ENCODE results near the gene PTPN3.

PTPN3 gene

DNA sequence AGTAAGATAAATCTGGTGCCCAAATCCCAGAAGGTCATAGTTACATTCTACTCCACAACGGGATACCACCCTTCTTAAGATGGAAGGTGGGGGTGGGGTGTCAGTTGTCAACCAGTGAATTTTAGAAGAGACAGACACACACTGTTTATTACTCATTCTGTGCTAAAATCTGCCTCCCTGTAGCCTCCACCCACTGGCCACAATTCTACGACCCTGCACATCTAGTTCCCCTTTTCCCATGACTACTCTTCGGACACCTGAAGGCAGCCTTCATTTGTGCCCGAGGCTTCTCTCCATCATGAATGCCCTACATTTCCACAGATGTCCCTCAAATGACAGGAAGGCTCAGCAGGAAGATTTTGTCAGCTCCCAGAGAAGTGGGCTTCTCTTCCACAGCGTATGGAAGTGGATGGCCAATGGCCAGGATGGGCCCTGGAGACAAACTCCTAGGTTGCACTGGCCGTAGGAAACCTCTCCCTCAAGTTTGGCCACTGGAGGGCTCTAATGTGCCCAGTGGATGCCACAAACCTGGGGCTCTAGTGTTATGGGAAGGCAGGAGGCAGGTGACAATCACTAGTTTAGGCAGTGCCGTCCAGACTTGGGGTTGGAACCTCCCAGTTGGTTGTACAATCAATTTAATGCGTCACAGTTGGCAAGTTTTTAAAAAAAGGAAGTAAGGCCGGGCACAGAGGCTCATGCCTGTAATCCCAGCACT lies 46.6 kb downstream of the PTPN3 start:
- no peak for DNase-seq (ENCODE audit: low read depth)

DNA sequence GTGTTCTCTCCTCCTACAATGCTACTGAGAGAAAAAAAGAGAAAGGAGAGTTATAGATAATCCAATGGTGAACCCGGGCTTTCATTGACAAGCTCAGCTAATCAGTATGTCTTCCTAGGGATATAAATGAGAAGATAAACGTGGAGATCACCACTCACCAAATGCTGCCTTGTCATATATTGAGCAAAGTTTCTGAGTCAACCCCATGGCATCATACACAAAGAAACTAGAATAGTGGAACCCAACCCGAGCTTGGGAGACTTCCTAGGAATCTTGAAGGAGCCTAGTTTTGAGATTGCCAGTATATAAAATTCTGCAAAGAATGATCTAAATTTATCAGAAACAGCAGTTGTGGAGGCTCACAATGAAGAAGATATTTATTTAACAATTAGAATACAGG lies 47.8 kb downstream of the PTPN3 start:
- no peak for DNase-seq (ENCODE audit: low read depth)

DNA sequence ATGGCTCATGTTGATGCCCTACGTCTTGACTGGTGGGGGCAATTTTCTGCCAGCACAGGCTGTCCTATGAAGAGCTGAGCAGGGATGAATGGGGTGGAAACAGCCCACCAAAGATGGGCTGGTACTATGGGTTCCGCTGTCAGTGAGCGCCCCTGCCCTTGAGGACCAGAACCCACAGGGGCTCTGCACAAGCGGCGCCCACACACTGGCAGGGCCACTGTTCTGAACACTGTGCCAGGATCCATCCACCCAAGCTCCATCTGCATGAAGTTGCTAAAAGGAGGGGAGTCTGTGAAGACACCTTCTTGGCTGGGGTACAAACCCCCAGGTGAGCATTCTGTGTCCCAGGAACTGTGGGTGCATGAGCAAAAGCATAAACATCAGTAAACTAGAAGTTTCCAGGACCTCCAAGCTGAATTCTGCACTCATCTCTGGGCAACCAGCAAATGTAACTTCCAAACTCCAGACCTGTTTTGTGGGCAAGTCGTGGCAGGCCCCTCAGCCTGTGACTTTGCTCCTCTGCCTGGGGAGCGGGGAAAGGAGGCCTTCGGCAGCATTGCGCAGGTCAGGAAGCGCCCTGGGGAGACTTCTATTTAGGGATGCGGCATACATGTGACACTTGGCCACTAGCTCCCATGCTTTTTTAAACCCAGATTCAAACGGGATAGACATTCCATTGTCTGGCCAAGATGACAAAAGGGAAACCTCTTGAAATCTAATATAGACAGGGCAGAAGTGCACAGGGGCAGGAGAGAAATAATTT lies 48.9 kb downstream of the PTPN3 start:
- no peak for DNase-seq (ENCODE audit: low read depth)

DNA sequence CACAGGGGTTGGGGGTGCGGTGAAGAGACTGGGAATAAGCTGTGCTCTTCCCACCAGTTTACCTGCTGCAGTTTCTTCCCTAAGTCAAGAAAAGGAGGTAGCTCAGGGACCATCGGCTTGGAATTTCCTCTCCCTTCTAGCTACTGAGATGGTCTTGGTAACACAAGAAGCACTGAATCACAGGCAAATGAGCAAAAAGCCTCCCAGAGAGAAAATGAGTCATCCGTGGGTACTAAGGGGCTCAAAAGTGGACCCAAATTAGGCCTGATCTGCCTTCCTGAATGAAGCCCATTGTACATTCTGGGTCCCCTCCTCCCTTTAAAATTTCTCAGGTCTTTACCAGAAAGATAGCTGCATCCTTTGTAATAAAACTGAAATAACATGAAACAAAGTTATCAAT lies 49.9 kb downstream of the PTPN3 start:
- no peak for DNase-seq (ENCODE audit: low read depth)

DNA sequence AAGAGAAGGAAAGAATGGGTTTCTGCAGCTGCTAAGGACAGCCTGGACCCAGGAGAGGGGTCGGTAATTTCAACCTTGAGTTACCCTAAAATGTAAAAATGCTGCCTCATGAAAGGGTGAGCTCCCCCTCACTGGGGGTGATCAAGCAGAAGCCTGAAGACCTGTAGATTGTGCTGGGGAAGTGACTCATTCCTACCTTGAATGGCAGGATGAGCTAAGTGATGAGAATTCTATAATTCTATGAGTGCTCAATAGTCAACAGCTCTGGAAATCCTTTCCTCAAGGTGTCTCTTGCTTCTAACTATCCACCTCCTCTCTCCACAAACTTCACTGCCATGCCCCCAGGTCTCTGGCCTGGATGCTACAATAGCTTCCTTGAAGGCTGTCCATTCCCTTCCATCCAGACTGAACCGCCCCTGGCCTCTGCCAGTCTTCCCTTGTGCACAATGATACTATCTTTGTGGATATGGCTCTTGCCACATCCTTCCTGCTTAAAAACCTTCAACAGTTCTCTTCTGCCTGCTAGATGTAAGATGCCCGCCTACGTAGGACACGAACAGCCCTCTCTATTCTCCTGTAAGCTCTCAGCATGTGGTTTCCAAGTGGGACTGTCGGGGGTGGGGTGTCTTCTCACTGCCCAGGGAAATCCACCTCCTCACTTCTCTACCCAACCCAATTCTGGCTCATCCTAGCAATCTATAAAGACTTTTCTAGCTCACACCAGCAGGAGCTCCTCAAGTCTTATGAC lies 50.6 kb downstream of the PTPN3 start:
- DNase-seq (ENCODE audit: low read depth), result no peak

DNA sequence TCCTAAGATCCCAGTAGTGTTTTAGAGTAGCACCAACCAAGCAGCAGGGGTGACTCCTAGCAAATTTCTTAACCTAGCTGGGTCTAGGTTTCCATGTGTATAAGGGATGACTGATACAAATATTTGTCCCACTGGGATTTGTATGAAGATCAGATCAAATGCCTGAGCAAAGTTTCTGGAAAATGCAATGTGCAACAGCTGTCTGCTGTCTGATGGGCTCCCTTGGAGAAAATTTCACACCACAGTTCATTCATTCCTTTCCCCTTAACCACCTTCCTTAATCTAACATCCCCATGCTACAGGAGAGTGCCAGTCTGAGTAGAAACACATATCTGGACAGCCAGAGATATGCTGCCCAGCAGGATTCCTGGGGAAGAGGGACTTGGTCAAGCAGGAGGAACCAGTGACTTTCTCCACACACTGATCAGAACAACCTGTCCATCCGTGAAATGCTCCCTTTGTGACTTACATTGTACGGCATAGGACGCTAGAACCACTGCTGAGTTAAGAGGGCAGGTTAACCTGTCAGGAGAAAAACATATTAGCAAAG lies 53.3 kb downstream of the PTPN3 start:
- DNase-seq (ENCODE audit: low read depth), result no peak

DNA sequence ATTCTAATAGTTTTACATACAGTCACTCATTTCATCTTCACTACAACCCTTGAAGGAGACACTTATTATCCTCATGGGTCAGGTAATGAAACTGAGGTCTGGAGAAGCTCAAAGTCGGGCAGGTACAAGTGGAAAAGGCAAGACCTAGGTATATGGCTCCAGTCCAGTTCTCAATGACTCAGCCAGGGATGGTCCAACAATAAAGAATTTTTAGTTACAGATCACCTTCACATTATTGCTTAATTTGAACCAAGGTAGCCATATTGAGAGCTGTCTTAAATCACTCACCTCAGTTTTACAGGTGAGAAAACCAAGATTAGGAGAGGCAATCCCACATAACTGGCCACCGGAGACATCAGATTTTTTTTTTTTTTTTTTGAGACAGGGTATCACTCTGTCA lies 55.4 kb downstream of the PTPN3 start:
- DNase-seq (ENCODE audit: low read depth), result no peak

DNA sequence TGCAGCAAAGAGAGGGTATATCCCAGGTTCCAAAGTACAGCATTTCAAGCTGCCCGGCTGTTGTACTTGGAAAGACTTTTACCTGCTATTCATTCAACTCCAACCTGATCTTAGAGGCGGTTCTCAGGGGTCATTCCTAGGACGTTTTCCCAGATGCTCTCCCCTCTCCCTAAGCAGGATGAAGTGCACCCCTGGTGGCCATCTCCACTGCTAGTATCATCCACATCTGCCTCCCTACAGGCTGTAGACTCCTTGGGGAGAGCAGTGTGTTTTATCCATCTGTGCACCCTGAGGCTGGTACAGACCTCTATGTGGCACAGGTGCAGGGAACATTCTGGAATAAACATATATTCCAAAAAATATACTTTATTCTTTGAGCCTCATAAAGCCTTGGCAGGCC lies 56.8 kb downstream of the PTPN3 start:
- DNase-seq (ENCODE audit: low read depth), result no peak

DNA sequence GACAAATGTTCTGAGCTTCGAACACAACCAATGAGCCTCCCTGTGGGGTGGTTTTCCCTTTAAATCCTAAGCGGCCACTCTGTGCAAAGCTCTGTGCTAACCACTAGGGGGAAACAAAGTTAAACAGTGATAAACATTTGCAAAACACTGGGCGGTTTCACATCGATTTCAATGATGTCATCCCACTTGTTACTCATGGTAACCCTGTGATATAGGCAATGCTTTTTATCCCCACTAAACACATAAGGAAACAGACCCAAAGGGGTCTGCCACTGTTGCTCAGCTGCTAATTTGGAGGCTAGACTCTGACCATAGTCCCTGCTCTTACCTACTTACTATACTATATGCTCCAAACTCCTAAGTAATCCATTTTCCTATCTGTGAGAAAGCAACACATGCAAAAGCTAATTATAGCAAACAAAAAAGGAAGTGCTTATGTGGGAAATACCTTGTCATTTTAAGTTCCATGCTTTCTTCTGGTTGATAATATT lies 57.3 kb downstream of the PTPN3 start:
- no peak for DNase-seq (ENCODE audit: low read depth)

DNA sequence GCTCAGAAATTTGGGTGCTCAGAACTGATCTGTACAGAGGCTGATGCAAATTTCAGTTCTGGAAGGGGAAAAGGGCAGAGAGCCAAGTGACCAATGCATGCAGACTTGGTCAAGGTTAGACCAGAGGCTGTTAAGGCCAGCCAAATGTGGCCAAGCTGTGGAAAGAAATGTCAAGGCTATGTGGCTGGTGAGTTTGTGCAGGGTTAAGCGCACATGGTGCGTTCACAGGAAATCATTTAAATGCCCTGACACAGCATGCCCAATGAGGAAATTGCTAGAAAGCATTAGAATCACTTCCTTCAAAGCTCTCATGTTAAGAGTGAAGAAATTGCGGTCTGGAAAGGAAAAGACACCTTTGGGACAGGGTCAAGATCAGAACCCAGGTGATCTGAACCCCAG lies 58.0 kb downstream of the PTPN3 start:
- DNase-seq (ENCODE audit: low read depth), result no peak

DNA sequence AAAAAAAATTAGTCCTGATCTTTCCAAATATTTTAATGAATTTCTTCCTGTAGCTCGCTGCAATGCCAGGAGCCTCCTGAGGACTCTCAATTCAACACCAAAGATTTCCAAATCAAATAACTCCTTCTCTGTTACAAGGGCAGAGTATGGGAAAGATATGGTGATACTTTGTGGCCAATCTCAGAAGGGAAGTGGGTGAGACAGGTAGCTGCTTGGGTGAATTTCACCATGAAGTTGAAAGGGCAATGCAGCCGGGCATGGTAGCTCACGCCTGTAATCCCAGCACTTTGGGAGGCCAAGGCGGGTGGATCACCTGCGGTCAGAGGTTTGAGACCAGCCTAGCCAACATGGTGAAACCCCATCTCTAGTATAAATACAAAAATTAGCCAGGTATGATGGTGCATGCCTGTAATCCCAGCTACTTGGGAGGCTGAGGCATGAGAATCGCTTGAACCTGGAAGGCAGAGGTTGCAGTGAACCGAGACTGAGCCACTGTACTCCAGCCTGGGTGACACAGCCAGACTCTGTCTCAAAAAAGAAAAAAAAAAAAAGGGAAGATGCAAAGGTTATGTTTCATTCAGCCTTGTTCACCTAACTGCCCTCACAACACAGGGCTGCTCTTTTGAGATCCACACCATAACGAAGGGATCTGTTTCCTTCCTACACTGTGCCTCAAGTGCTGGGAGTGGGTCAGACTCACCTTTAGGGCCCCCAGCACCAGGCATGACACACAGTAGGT lies 58.6 kb downstream of the PTPN3 start:
- no peak for DNase-seq (ENCODE audit: low read depth)

DNA sequence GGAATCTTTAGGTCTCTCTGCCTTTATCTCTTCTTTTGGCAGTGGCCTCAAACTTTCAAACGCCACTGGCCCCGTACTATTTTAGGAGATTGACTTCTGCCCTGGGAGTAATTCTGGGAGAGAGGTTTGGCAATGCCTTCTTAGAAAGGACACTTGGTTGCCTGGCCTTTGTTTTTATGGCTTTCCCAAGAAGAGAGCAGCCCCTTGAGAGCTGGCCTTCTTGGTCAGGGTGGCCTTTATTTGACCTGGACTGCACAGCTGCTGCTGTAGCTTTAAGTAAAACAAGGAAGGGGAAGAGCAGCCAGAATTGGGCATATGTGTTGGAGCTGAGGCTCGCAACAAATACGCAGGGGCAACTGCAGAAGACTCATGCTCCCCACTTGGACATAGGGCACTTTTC lies 60.8 kb downstream of the PTPN3 start:
- DNase-seq (ENCODE audit: low read depth), result no peak

DNA sequence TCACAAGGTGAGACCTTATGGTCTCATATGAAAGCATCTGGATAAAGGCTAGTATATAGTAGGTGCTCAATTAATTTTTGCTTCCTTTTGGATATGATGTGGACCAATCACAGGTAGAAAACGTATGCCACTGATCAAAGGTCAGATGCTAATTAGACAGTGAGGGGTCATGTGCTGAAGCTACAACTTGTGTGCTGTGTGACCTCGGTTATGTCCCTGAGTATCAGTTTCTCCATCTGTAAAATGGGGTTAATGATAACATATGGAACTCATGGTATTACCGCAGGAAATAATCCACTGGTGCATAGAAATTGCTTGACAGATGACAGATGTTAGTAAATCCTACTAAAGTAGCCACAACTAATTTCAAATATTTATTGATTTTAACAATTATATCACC lies 62.0 kb downstream of the PTPN3 start:
- DNase-seq (ENCODE audit: low read depth), result no peak

DNA sequence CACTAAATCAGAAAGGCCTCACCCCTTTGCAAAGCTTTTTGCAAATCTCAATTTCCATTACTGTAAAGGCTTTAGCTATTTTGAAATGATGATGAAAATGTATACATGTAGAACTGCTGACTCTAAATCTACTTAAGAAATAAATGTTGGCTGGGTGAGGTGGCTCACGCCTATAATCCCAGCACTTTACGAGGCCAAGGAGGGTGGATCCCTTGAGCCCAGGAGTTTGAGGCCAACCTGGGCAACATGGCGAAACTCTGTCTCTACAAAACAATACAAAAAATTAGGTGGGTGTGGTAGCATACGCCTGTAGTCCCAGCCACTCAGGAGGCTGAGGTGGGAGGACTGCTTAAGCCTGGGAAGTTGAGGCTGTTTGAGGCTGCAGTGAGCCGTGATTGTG lies 64.6 kb downstream of the PTPN3 start:
- no peak for DNase-seq (ENCODE audit: low read depth)

DNA sequence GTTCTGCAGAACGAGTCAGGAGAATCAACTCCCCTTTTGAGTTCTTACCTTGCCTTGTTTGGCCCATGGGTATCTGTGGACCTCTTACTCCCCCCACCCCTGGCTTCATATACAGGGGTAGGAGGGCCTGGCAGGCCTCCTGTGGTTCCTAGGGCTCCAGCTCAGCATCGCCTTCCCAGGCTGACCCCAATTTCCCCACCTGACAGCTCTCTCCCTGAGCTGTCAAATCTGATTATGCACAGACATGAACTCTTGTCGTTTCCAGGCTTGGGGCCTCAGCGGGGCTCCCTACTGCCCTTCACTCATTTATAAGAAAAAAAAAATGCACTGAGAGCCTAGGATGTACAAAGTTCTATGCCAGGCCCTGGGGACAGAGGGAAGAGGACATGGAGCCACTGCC lies 67.9 kb downstream of the PTPN3 start:
- no peak for DNase-seq (ENCODE audit: low read depth)

DNA sequence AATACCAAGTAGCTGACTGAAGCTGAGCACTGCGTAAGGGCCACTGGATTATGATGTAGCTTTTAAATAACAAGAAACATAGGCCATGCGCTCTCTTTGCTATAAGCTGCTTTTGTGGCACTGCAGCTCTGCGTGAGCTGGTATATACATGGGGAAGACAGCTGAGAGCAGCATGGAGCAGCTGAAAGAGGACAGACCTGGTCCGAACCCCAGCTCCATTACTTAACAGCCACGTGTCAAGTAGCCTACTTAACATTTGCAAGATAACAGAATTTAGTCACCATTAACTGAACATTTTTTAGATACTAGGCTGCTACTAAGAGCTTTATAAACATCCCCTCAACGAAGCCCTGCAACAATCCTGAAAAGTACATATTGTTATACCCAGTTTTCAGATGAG lies 69.3 kb downstream of the PTPN3 start:
- DNase-seq (ENCODE audit: low read depth), result no peak

DNA sequence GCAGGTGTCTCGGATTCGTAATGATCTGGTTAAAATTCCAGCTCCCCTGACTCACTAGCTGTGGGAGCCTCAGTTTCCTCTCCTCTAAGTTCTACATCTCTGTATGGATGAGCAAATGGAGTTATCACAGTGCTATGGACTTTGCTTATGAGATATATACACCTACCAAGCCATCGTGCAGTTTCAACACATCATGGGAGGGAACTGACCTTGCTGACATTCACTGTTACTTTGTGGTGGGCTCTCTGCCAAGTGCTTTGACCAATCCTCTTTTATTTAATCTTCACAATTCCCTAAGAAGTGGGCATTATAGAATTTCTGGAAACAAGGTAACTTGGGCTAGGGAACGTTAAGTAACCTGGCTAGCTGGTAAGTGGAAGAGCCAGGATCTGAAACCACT lies 70.2 kb downstream of the PTPN3 start:
- DNase-seq (ENCODE audit: low read depth), result no peak

DNA sequence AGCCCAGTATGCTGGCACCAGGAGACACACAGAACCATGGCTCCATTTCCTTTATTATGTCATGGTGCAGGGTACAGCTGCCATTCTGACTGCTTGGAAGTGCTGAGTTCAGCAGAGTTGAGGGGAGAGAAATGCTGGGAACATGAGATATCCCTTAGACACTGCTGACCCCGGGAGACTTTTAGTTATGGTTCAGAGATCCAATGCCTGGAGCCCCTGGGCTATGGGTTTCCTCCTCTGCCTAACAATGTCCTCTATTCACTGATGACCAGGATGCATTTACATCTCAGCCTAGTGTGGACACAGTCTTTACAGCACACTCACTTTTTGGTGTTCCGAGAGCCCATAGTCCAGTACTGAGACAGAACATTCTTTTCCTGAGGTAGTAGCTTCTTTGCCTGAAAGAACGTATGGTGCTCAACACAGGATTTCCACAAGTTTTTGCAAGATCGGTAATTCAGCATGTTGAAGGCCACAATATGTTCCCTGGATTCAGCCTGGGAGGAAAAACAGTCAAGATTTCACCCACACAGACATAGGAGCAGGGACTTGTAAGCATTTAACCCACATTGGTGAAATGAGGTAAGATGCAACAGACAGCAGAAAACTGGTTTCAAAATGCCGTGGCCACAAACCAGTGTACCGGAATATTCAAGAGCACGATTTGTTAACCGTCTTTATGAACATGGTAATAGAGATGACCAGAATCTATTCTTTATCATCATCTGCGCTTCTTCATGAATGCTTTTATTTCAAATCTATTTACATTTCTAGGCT lies 71.3 kb downstream of the PTPN3 start:
- no peak for DNase-seq (ENCODE audit: low read depth)

DNA sequence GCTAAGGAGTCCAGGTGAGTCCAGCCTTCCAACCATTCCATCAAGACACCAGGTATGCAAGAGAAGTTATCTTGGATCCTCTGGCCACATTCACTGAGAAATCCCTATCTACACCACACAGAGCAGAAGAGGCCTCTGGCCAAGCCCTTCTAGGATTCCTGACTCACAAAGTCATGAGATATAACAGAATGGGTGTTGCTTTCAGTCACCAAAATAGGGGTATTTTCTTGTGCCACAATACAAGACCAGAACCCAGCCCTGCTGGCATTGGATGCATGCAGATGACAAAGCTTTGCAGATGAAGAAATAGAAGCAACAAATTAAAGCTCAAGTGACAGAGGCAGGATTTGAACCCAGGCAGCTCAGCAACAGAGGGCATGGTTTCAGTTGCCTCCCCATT lies 73.5 kb downstream of the PTPN3 start:
- no peak for DNase-seq (ENCODE audit: low read depth)

DNA sequence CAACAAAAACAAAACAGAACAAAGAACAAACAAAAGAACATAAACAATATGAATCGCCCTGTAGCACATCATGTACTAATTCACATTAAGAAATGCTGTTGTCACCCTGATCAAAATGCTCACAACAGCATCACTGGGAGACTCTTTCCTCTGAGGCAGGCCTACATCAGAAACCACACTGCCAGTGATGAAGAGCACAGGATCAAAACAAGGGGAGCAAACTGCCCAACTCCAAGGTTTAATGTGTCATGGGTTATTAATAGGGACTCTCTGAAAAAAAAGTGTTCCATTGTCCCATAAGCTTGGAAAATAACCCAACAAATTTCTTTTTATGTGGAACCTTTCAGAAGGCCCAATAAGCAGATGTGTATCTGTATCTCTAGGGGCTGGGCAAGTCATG lies 74.2 kb downstream of the PTPN3 start:
- no peak for DNase-seq (ENCODE audit: low read depth)

DNA sequence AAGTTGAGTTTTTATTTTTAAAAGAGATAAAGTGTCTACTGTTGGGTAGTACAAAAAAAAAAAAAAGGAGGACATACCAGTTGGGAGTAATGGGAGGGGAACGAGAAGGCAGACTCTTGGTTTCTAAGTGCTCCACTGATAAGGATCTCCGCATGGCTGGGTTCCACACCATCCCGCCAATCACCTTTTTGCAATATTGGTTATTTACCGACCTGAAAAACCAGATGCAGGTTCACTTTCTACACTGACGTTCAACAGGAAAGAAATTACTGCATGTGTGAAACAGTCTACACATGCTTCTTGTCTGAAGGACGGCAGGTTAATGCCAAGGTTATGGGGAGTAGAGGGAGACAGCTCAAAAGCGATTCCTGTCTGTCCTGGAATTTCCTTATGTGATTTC lies 75.5 kb downstream of the PTPN3 start:
- no peak for DNase-seq (ENCODE audit: low read depth)

All from stimulated activated CD8-positive, alpha-beta memory T cell treated with anti-CD3 and anti-CD28 coated beads, Interleukin-12 subunit alpha, Interleukin-12 subunit beta, amount 100 ng/mL, for 4 hours (primary cell).